K562 (cell line): ENCODE data around the gene NTSR1. TPM values are rescaled to one million over a fixed set of nuclear protein-coding genes. Genes with fewer than 3 reads are reported as not detected.

Experiments
- ATAC-seq: fragments of 200-7000 bp; cut with Tn5 transposase; 3 replicates; pipeline ENCODE4 v1.9.1; 2020; ENCODE audit warnings: moderate library complexity
- BruUV-seq: library from RNA; stranded (reverse); fragments of 400-500 nt; replicated peaks from 2 replicates; lab custom pipeline; 2021; lab: Mats Ljungman, UMichigan
- CTCF ChIA-PET: fragments of 300-600 bp; formaldehyde crosslinking; extraction: SDS; loops from one replicate; lab custom pipeline; 2021; ENCODE audit warnings: low intra/inter-chr PET ratio; lab: Yijun Ruan, JAX
- POLR2A ChIA-PET: fragments of 300-600, 350-650 bp; sonication (Branson Sonifier 250); formaldehyde crosslinking; extraction: SDS; loops from one replicate; lab custom pipeline; 2021; ENCODE audit warnings: antibody characterized with exemption, inconsistent platforms; lab: Yijun Ruan, JAX
- DNase-seq, 4 experiments: peaks; one replicate each; pipeline versions ENCODE4 v3.0.0 to v3.0.0-alpha.2; 2011 to 2018; ENCODE audit warnings: low spot score in 3 of 4, mixed read lengths in 3 of 4; ENCODE audit errors: extremely low read depth in 1 of 4
- FAIRE-seq: peaks from 2 replicates; lab custom pipeline; 2011; peaks lifted over from hg19 to GRCh38; lab: Jason Lieb, UNC
- H2AFZ ChIP-seq: 2 replicates; pipeline ENCODE4 v1.6.0; 2011; ENCODE audit warnings: low read depth, low read length, control low read depth, inconsistent platforms
- H3K27ac ChIP-seq: fragments of 200-600 bp; 3 replicates; pipeline ENCODE4 v1.8.0; 2011; ENCODE audit warnings: low read depth, mild to moderate bottlenecking, control low read depth, inconsistent platforms, low read length, moderate library complexity, mixed read lengths; ENCODE audit errors: extremely low read depth
- H3K27me3 ChIP-seq, 2 experiments: fragments of 300-600 bp in 1 of 2; 2 replicates in 1 of 2; 3 replicates in 1 of 2; pipeline versions ENCODE4 v1.6.0 to v1.8.0; 2011; ENCODE audit warnings: inconsistent platforms in 2 of 2, low read length in 2 of 2, mild to moderate bottlenecking in 1 of 2, mixed read lengths in 1 of 2, moderate library complexity in 1 of 2; ENCODE audit not compliant: control insufficient read depth in 2 of 2, insufficient read depth in 2 of 2
- H3K36me3 ChIP-seq: fragments of 300-600 bp; 3 replicates; pipeline ENCODE4 v1.8.0; 2011; ENCODE audit warnings: mild to moderate bottlenecking, low read length, inconsistent platforms; ENCODE audit not compliant: control insufficient read depth, insufficient read depth
- H3K4me1 ChIP-seq, 2 experiments: fragments of 200-600 bp in 1 of 2; replicated peaks in 1 of 2; 2 replicates in 1 of 2; 3 replicates in 1 of 2; pipeline versions ENCODE4 v1.5.1 to v1.8.0; 2011; ENCODE audit warnings: inconsistent platforms in 2 of 2, low read length in 2 of 2, mild to moderate bottlenecking in 1 of 2, mixed read lengths in 1 of 2, moderate library complexity in 1 of 2; ENCODE audit not compliant: control insufficient read depth in 2 of 2, insufficient read depth in 2 of 2
- H3K4me2 ChIP-seq: 2 replicates; pipeline ENCODE4 v1.6.1; 2011; ENCODE audit warnings: low read length, control low read depth, inconsistent platforms, mixed read lengths; ENCODE audit not compliant: insufficient read depth
- H3K4me3 ChIP-seq: fragments of 200-600 bp; sonication (generic), shearing (Covaris generic); 2 replicates; pipeline ENCODE4 v1.5.1; 2016; ENCODE audit warnings: control low read depth, inconsistent platforms
- H3K79me2 ChIP-seq: fragments of 200-600 bp; 3 replicates; pipeline ENCODE4 v1.8.0; 2011; ENCODE audit warnings: low read length, inconsistent platforms; ENCODE audit not compliant: control insufficient read depth, insufficient read depth
- H3K9ac ChIP-seq, 2 experiments: 2 replicates each; pipeline versions ENCODE4 v1.6.0 to v1.6.1; 2011; ENCODE audit warnings: low read depth in 2 of 2, low read length in 2 of 2, control low read depth in 1 of 2, inconsistent platforms in 1 of 2, mild to moderate bottlenecking in 1 of 2, mixed read lengths in 1 of 2; ENCODE audit not compliant: insufficient read depth in 1 of 2
- H3K9me1 ChIP-seq: one replicate; pipeline ENCODE4 v1.6.0; 2011; ENCODE audit warnings: inconsistent platforms, mild to moderate bottlenecking, low read length, moderate library complexity; ENCODE audit not compliant: control insufficient read depth, insufficient read depth
- H3K9me3 ChIP-seq: replicated peaks from 2 replicates; pipeline ENCODE4 v1.5.1; 2011; ENCODE audit warnings: low read depth, low read length, inconsistent platforms; ENCODE audit not compliant: control insufficient read depth, insufficient read depth
- H4K20me1 ChIP-seq: replicated peaks from 2 replicates; pipeline ENCODE4 v1.6.1; 2011; ENCODE audit warnings: low read length, inconsistent platforms, mixed read lengths; ENCODE audit not compliant: control insufficient read depth, insufficient read depth
- BACH1 ChIP-seq: fragments of 200-800 bp; sonication (Bioruptor generic); IDR thresholded peaks from 2 replicates; pipeline ENCODE4 v1.6.1; 2016; ENCODE audit warnings: missing genetic modification characterization, missing compliant biosample characterization
- BCOR ChIP-seq: fragments of 450-650 bp; IDR thresholded peaks from 2 replicates; pipeline ENCODE4 v1.6.1; 2016
- CXXC5 ChIP-seq: fragments of 250-450 bp; sonication (Bioruptor Pico); IDR thresholded peaks from 2 replicates; pipeline ENCODE4 v1.8.0; 2022; ENCODE audit warnings: inconsistent platforms, mild to moderate bottlenecking, moderate library complexity
- HOXB6 ChIP-seq: fragments of 250-450 bp; sonication (Bioruptor Pico); IDR thresholded peaks from 2 replicates; pipeline ENCODE4 v1.5.1; 2022; ENCODE audit warnings: mild to moderate bottlenecking, borderline replicate concordance
- LCOR ChIP-seq: sonication (generic); formaldehyde crosslinking; IDR thresholded peaks from 2 replicates; pipeline ENCODE4 v1.8.0; 2022; ENCODE audit warnings: mild to moderate bottlenecking, missing genetic modification reagents
- YBX1 ChIP-seq: fragments of 450-650 bp; IDR thresholded peaks from 2 replicates; pipeline ENCODE4 v1.7.1; 2016; ENCODE audit warnings: mild to moderate bottlenecking
- ZNF143 ChIP-seq: sonication (generic); formaldehyde crosslinking; IDR thresholded peaks from 2 replicates; pipeline ENCODE4 v1.9.0; 2022; ENCODE audit warnings: mild to moderate bottlenecking, missing genetic modification reagents
- ZNF764 ChIP-seq: fragments of 250-450 bp; sonication (Bioruptor Pico); IDR thresholded peaks from 2 replicates; pipeline ENCODE4 v1.4.0; 2020; ENCODE audit warnings: low read depth, mild to moderate bottlenecking, moderate library complexity
- WGBS: fragments of 100-300 bp; shearing (Covaris generic); methylation state at CpG from one replicate; pipeline ENCODE4 v1.1.6; 2016; ENCODE audit warnings: low coverage, mixed read lengths; ENCODE audit not compliant: insufficient coverage; ENCODE audit errors: missing lambda C conversion rate; 5-methylcytosine and 5-hydroxymethylcytosine counted together
- in situ Hi-C: fragments of 300-500 bp; cut with MboI; formaldehyde crosslinking; loops from 4 replicates; pipeline ENCODE4 v1.15.0; 2018; ENCODE audit warnings: inconsistent platforms, mixed read lengths
- intact Hi-C: fragments of 100-400 bp; cut with micrococcal nuclease; formaldehyde crosslinking; loops from 2 replicates; pipeline ENCODE4 v1.14.2; 2022
- polyA plus RNA-seq, 8 experiments: library from polyadenylated mRNA; depleted of rRNA in 4 of 8; stranded (reverse) in 5 of 8; unstranded in 3 of 8; fragments of >200 nt; fragmentation: Nextera tagmentation in 2 of 8; fragmentation: Illumina TruSeq in 1 of 8; extraction: Ambion mirVana in 2 of 8; extraction: Trizol in 1 of 8; gene quantifications; 2 replicates each; pipeline versions ENCODE4 v1.2.1 to v1.2.3, GENCODE V29; 2011 to 2014; ENCODE audit warnings: inconsistent platforms in 1 of 8, missing spikeins in 1 of 8
- total RNA-seq, 7 experiments: library from RNA; depleted of rRNA in 6 of 7; stranded (reverse); fragments of >200 nt in 6 of 7; fragmentation: Illumina TruSeq in 2 of 7; extraction: Trizol in 2 of 7; gene quantifications; 2 replicates each; pipeline versions ENCODE4 v1.2.1 to v1.2.3, GENCODE V29; 2011 to 2021; ENCODE audit warnings: low replicate concordance in 1 of 7

NTSR1 gene
- total and polyA plus RNA-seq, 9 of the 15 experiments (the other 6 are each of a cell fraction or from before 2014, with no cell fraction given) = 0.04 to 0.40 (median 0.13) TPM; not detected in 3

DNA sequence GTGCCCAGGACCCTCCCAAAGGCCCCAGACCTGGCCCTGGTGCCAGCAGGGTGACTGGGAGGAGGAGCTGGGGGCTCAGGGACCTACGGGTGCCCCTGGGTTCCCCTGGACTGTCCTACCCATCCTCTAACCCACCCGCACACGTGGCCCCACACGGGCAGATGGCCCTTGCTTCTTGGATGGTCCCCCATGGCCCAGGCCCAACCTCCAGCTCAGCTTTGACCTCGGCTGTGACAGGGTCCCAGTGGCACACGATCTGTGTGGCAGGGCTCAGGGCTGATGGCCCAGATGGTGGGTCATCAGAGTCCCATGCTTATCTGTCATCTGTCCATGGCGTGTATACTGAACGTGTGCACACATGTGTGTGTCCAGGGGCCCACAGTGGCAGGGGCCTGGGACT is 4.0 kb downstream of the NTSR1 start:
- WGBS = 57% methylated on average over 8 of the region's 8 CpGs
- Histone ChIP-seq H3K27ac (no peak overlapping the region), H3K79me2 (no peaks in the 10 kb centered on the region), H3K36me3 (no peaks in the 10 kb centered on the region), H3K9ac (0 out of 4 replicates have a peak overlapping the region, but pooled peaks of 1 of the 2 experiments have one; percentile 29), H3K4me3 (no peak overlapping the region), H3K9me1 (no peaks in the 10 kb centered on the region), H3K4me1 (peaks cover 14 to 56% of the 10 kb centered on the region in 2 experiments; a peak in 4 of 5 replicates), H3K9me3 (no peaks in the 10 kb centered on the region), H4K20me1 (no peaks in the 10 kb centered on the region), H3K4me2 (no peak overlapping the region), H2AFZ (peak overlapping the region; percentile 41; the same call in 1 of the 2 replicates), H3K27me3 (peaks cover 11 to 53% of the 10 kb centered on the region in 2 experiments; a peak in 4 of 5 replicates)
- FAIRE-seq (no peak), ATAC-seq (no peak), DNase-seq (no peak)
- intact Hi-C loops = no loop called here
- in situ Hi-C loops = no loop called here
- POLR2A ChIA-PET = interaction anchor here (0.7 to 1.1 kb wide), 5 partner anchors 8 to 424 kb away, joined by 3 to 11 read pairs (median 4); no protein-coding TSS in a partner anchor
- CTCF ChIA-PET = no interaction called here
- BruUV-seq = no TSS peak
- no peak for TF ChIP-seq YBX1
- no peak for TF ChIP-seq BCOR
- no peak for TF ChIP-seq BACH1
- TF ChIP-seq ZNF143 = no peak
- TF ChIP-seq CXXC5 (CRISPR knock-in tag) = no peak
- TF ChIP-seq LCOR (CRISPR knock-in tag) = no peak
- TF ChIP-seq HOXB6 (CRISPR knock-in tag) = no peak
- no peak for TF ChIP-seq ZNF764
